PC-9 (cell line): Measurements from ENCODE around the gene EXD3.

Source experiments
- EZH2 ChIP-seq: fragments of 200-600 bp; sonication (generic); IDR thresholded peaks from 2 replicates; pipeline ENCODE4 v1.8.0; 2017; ENCODE audit warnings: antibody characterized with exemption, low read depth
- TF ChIP-seq, protein P1 (sequence below): fragments of 200-600 bp; sonication (generic); conservative IDR thresholded peaks from 2 replicates; pipeline ENCODE4 v1.6.1; 2017; ENCODE audit warnings: mixed run types, antibody characterized with exemption, mild to moderate bottlenecking, moderate library complexity

DNA sequence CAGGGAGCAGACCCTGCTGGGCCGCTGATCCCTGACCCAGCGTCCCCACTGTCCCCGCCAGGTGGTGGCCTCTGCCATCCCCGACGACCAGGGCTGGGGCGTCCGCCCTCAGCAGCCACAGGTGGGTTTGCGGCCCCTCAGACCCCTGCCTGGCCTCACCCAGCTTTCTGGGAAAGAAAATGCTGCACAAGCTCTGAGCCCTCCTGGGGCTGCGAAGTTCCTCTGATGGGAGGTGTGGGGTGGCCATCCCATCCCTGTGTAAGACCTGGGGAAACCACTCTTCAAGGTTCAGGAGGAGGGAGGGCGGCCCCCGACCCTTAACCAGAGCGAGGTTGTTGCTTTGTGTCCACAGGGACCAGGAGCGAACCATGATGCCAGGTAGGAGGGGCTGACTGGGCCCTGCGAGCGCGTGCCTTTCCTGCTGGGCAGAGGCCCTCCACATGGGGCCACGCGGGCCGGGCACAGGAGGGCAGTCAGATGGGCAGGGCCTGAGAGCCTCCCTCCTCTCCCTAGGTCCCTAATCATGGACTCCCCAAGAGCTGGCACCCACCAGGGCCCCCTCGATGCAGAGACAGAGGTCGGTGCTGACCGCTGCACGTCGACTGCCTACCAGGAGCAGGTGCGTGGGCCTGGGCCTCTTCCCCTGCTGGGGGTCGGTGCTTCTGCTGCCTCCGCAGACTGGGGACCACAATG, 7.9 kb upstream of the EXD3 start:
- TF ChIP-seq, protein P1, sequence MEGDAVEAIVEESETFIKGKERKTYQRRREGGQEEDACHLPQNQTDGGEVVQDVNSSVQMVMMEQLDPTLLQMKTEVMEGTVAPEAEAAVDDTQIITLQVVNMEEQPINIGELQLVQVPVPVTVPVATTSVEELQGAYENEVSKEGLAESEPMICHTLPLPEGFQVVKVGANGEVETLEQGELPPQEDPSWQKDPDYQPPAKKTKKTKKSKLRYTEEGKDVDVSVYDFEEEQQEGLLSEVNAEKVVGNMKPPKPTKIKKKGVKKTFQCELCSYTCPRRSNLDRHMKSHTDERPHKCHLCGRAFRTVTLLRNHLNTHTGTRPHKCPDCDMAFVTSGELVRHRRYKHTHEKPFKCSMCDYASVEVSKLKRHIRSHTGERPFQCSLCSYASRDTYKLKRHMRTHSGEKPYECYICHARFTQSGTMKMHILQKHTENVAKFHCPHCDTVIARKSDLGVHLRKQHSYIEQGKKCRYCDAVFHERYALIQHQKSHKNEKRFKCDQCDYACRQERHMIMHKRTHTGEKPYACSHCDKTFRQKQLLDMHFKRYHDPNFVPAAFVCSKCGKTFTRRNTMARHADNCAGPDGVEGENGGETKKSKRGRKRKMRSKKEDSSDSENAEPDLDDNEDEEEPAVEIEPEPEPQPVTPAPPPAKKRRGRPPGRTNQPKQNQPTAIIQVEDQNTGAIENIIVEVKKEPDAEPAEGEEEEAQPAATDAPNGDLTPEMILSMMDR = no peak
- TF ChIP-seq EZH2 = no peak
